Measurements from ENCODE around the gene ITIH5.

Gene ITIH5

DNA sequence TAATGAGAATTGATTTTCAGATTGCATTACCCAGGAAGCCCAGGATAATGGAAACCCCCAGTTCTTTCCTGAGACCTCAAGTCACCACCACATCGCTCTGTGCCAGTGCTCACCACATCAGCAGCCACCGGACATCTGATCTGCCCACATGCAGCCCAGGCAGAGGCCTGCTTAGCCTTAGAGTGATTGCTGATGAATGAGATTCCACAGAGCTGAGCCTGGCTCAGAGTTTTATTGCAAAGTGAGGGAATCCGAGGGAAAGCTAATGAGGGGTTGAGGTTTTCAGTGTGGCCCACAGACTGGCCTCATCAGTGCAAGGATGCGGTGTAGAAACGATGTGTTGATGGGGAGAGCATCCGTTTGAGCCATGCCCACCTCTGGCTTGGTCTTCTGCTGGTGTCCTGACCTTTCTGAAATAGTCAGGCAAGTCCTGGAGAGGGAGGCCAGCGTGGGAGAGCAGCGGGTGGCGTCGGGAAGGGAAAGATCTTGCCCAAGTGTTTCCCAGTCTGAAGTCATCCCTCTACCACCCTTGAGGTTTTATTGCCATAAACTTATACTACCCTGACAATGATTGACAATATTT is 120.3 kb downstream of the ITIH5 start:
- no peak for DNase-seq

DNA sequence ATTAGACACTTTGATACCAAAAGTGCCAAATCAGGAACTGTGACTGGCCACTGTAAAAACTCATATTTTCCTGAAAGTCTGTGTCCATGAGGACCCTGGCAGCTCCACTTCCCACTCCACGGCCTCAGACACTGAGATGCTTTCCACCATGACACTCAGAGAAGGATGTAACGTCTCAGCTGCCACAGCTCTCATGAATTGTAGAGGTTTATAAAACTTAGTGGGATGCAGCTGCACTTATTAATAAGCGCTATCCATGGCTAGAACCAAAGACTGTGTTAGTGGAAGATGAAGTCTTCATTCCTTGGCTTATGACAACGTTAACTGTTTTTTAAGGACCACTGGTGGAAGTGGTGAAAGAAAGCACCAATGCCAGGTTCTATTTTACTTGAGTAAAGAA is 121.0 kb downstream of the ITIH5 start:
- DNase-seq: no peak

DNA sequence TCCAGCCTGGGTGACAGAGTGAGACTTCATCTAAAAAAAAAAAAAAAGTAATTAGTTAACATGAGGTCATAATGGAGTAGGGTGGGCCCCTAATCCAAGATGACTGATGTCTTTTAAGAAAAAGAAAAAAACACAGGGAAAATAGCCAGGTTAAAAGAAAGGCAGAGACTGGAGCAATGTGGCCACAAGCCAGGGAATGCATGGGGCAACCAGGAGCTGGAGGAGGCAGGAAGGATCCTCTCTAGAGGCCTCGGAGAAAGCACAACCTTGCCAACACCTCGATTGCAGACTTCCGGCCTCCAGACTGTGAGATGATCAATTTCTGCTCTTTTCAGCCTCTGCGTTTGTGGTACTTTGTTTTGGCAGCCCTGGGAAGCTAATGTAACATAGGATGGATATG is 121.5 kb downstream of the ITIH5 start:
- DNase-seq: no peak

DNA sequence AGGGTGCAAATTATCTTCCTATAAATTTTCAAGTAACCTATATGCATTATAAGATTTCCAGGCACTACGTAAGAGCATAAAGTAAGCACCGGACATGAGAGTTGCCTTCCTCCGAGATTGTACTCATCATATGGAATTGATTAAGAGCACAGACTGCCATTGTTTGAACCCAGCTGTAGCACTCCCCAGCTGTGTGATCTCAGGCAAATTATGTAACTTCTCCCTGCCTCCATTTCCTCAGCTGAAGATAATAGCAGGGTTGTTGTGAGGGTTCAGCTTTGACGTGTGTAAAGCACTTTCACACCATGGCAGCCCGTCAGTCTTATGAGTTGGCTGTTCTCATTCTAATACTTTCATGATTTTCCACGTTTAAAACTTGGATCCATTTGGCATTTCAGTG is 122.6 kb downstream of the ITIH5 start:
- peak; percentile 44 to 56 for DNase-seq

DNA sequence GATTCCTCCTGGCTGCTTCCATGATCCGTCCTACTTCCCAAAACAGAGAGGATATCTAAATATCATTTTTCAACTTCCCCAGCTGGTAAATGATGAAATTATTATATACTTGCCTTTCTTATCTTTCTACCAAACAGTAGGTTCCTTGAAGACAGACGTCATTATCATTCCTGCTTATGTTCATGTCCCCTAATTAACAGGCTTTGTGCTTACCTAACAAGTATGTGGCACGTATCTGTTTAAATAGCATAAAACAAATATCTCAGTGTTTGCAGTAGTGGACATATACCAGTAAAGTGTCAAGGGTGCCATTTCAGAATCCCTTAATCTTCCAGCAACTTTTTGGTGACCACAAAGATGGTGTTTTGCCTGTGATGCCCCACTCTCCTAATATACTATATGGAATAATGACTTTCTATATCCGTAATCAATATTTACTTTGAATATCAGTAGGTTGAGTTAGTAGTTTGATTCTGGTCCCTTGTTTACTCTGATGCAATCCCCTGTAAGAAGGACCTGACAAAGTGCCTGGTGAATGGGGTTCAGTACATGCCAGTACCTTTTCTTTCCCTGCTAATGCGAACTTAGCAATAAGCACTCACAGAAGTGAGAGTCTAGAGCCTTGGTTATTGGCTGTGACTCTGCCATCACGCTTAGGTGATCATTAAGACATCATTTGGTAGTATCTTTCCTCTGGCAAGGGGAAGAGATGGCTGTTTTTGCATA is 124.4 kb downstream of the ITIH5 start:
- DNase-seq: no peak

DNA sequence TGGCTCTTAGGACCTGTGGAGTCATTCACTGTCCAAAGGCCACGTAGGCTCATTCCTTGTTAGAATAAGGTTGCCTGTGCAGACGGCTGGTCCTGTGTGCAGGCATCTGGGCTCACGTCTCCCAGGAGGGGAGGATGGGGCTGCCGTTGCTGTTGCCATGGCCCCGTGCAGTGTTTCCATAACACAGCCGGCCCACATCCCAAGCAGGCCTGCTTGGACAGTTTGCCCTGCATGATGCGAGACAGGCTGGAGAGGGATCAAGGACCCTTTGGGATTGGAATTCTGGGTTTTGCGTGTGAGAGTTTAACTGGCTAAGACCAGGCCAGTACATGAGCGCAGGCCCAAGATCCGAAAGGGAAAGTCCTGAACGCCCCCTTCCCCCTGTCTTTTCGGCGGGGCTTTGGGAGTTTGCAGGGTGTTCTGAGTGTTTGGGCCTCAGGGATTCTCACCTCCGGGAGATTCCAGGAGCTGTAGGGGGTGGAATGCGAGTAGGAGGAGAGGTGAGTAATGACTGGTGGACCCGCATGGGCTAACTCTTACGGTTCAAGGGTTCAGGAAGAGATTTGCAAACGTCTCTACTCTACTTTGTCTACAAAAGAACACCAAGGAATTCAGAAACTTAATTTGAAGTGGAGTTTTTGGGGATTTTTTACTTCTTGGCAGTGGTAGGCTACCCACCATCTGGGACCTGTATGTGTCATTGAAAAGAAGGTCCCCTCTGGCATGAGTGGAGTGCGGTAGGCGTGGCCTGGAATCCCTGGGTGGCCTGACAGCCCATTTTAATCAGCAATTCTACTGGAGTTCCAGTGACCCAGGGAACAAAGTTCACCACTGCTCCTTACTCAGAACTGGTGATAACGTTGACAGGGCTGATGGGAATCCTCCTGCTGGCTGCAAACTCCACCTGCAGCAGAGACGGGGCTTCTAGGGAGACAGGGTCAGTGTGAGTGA is 125.4 kb downstream of the ITIH5 start:
- DNase-seq: no peak

DNA sequence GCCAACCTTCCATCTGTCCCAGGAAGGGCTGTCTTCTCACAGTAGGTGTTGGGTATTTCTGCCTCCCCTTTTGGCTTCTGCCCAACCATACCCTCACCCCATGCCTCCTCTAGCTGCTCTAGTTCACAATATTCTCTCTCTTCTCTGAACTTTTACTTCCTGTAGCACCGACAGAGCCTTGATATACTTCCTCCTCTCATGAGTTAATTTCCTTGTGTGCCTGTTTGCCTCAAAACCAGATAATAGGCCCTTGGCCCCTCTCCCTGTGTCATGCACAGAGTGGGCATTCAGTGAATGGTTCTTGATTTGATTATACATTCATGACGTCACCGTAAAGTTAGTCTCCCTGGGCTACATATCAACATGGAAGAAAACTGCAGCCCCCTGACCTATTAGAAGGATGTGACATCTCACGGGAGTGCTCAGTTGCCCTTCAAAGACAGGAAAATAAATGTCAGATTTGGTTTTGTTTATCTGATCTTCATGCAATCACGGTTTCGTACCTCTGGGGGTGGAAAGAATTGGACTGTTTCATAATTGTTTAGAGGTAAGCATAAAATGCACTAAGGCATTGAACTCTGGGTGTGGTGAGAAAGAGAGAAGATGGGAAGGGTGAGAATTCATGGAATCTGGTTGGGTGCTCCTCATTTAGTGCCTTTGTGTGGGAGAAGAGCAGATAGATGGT is 127.7 kb downstream of the ITIH5 start:
- DNase-seq: no peak

DNA sequence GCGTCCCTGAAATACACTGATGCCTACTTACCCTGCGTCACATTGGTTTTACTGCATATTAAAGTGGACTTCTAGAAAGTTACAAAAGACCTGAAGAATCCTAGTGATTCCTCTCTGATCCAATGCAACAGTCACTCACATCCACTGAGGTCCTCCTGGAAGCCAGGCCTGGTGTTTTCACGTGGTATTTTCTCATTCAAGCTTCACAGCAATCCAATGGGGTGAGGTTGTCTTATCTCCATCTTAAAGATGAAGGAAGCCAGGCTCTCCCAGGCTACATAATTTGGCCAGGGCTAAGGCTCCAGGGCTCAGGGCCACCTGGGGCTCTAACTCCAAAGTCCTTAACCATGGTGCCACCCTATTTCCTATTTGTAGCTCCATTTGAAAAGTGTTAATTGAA is 129.6 kb downstream of the ITIH5 start:
- DNase-seq: no peak

DNA sequence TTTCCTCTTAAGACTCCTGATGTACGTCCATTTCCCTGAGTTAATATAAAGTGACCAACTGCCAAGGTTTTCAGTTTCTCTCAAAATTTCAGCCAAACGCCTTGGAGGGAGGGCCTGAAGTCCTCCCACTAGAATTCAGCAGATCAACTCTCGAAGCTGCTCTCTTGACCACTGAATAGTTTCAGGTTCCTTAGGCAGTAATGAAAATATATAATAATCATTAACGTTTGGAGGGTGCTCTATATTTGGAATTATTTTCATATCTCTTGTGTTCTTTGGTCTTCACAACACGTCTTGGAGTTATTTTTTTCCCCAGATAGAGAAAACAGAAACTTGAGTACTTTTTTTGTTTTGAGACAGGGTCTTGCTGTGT is 132.3 kb downstream of the ITIH5 start:
- DNase-seq: no peak

DNA sequence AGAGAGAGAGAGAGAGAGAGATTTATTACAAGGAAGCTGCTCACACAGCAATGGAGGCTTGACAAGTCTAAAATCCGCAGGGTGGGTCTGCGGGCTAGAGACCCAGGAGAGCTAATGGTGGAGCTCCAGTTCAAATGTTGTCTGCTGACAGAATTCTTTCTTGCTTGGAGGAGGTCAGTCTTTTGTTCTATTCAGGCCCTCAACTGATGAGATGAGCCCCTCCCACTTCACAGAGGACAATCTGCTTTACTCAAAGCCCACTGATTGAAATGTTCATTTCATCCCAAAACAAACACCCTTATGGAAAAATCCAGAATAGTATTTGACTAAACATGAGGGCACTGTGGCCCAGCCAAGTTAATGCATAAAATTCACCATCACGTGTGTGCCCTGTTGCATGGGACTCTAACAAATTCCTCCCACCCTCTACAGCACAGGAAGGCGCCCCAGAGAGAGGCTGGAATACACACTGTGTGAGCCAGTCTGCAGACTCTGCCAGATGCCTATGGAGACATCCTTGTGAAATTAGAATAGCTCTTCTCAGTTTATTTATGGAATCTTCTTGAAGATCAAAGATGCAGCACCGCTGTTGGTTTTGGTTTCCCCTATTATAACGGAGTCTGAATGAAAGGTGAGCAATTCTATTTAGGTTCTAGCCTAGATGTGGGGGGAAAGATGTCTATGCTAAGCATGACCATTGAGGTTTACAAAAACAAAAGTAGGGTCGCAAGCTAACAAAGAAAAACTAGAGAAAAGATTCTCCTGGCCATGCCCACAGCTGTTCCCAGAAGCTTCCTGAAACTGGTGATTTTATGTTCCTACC is 132.9 kb downstream of the ITIH5 start:
- no peak for DNase-seq

DNA sequence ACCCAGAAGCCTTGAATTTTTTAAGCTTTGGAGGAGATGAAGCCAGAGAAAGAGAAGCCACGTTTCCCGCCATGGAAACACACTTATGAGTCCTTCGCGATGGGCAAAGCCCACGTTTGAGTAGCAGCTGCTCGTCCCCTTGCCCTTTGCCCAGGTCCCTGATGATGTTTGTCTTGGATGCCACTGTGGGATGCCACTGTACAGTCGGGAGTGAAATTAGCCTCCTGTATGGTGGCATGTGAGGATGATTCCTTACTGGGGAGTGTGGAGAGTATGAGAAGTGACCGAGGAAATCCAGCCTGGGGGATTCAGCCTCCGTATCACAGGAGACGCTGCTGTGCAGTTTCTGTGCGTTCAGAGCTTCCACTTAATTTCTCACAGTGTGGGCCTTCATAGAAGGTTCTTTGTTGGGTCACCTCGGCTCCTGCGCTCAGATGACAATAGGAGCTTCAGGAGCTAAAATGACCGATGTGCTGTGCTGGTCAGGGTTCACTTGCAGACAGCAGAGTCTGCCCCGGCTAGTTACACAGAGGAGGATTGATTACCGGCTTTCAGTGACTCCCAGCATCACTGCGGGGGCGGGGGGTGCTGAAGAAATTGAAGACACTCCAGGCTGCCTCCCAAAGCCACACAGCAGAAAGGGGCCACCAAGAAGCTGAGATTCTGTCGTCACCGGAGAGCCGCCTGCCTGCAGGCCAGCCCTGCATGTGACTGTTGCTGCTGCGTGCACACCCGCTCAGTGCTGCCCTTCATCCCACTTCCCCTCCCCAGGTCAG is 133.9 kb downstream of the ITIH5 start:
- DNase-seq: no peak

DNA sequence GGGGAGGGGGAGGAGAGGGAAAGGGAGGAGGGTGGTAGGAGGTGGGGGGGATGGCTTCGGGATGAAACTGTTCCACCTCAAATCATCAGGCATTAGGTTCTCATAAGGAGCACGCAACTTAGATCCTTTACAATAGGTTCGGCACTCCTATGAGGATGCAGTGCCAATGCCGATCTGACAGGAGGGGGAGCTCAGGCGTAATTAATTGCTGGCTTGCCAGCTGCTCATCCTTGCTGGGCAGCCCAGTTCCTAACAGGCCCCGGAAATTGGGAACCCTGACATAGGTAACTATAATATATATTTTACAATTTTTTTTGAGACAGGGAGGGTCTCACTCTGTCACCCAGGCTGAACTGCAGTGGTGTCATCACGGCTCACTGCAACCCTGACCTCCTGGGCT is 137.1 kb downstream of the ITIH5 start:
- peak in 1 of 2 experiments; percentile 43 for DNase-seq

DNA sequence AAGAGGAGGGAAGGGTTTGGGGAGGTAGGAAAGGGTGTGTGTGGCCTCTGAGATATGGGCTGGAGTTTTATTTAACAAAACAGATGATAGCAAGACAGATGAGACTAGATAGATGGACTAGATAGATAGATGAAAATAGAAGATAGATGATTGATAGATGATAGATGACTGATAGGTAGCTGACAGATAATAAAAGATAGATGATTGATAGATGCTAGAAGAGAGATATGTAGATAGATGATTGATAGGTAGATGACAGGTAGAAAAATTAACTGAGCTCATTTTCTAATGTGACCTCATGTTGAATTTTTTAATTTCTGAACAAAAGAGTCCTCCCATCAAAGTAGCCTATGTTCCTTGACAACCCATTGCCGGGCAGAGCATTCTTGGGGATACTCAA is 139.3 kb downstream of the ITIH5 start:
- no peak for DNase-seq

DNA sequence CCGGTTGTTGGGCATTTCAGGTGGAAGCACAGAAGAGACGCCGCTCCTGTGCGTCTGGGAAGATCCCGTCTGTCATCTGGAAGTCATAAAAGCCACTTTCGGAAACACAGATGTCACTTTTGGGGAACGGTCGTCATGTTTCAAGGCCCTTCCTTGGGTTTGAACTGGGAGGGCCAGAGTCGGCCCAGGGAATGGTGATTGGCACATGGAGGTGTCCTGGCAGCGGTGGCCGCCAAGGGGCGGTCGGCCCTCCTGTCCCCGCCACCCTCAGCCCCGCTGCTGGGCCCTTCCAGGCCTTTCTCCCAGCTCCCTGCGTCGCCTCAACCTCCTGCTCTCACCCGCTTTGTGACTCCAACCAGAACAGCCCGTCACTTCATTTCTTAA is 140.8 kb downstream of the ITIH5 start:
- peak in 1 of 2 experiments; percentile 8 for DNase-seq

DNA sequence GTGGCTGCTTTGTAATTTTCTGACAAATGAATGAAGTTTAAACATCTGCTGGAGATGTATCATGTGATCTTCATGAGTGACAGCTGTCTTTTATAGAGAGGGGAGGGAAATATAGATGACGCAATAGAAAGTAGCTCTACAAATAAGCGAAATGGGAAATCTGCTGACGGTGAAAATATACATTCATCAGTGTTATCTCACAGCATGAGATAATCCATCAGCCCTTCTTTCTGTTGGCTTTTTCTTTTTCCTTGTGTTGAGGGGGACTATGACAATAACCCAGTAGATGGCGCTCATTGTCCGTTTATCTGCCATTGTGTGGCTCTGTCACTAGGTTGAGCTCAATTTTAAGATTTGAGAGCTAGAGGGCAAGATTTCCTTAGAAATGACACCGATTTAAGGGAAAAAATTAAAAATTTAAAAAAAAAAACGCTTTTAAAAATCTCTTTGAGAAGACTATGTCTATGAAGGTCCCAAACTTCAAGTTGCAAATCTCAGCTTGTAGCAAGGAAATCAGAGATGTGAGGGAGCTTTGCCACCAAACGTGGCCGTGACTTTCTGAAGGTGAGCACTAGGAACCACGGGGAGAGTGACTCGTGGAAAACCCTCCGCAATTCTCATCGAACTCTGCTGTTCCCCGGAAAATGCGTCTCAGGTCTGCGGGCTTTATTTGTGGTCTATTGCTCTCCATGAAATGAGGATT is 141.3 kb downstream of the ITIH5 start:
- DNase-seq: peak; percentile 12 to 66

DNA sequence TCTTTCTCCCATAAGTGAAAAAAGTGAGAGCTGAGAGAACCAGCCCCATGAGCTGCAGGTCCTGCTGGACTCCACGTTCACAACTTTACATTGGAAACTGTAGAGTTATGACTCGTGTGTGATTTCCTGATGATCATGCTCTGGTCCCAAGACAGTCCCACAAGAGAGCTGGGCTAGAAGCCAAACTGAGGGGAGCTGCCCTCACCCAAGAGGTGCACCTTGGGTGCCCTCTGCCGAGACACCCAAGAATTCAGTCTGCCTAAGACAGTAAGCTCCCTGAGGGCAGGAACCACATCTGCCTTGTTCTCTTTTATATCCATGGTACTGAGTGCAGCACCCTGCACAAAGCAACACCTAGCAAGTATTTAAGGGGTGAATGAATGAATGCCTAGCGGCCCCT is 143.1 kb downstream of the ITIH5 start:
- no peak for DNase-seq

DNA sequence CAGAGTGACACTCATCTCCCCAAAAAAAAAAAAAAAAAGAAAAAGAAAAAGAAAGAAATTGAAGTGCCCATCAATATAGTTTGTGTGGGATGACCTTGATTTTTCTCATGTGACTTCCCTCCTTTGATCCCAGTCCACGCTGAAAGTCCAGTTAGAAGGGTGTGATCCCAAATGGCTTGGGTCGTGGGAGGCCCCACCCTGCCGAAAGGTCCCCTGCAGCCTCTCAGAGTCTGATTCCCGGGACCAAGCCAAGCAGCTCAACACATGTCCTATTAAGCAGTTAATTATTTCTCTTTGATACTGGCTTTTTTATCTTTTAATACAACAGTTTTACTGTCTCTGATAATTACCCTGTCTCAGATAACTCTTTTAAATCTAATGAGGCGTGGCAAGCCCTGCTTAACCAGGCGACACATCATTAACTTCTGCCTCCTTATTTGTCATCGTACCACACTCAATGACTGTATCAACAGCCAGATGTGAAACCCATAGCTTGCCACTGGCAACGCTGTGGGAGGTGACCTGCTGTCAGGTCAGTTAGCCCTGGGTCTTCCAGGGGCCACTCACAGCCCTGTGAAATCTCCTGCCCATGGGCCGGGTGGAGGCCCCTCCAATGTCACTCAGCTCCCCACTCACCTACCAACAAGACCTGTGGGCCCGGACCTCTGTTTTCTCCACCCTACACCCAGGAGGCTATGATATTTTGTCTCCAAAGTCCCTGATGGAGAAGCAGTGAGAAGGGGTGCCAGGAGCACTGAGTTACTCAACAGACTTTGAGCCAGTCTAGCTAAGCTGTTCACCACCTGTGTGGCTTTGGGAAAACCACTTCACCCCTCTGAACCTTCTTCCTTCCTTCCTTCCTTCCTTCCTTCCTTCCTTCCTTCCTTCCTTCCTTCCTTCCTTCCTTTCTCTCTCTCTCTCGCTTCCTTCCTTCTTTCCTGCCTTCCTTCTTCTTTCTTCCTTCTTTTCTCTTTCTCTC is 146.0 kb downstream of the ITIH5 start:
- DNase-seq: peak; percentile 31 to 40

DNA sequence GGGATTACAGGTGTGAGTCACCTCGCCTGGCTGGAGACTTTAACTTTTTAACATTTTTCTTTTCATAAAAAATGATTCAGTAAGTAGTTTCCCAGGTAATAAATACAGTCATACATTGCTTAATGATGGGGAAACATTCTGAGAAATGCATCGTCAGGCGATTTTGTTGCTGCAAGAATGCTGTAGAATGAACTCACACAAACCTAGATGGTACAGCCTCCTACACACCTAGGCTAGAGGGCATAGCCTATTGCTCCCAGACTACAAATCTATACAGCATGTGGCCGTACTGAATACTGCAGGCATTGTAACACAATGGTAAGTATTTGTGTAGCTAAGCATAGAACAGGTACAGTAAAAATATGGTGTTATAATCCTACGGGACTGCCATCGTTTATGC is 147.4 kb downstream of the ITIH5 start:
- DNase-seq: peak in 1 of 2 experiments; percentile 14

DNA sequence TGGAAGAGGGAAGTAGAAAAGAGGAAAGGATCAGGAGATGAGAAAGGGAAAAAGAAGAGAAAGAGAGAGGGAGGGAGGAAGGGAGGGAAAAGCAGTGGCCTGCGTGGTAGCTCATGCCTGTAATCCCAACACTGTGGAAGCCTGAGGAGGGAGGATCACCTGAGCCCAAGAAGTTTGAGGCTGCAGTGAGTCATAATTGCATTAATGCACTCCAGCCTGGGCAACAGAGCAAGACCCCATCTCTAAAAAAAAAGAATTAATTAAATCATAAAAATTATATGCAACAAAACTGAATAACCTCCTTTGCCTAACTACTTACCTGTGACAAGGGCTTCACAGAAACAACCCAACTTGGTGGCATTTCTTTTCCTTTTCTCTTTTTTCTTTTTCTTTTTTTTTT is 148.1 kb downstream of the ITIH5 start:
- no peak for DNase-seq

DNA sequence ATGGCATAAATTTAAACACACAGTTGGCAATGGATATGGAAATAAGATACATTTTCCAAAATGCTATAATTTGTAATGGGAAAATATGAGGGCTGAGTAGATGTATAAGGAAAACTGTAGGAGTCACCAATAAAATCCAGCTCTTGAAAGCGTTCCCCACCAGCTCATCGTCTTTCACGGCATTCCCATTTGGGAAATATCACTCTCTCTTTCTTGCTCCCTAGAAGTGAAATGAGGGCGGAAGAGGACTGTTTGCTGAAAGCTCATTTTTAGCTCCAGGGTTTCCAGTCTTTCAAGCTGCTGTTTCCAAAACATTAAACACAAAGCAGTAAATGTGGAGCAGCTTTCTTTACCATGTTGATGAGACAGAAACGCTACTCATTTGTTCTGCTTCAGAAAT is 151.3 kb downstream of the ITIH5 start:
- no peak for DNase-seq

Measured in NCI-H526 (cell line).